ENCODE data around the gene CD93. TPM values are rescaled to one million over a fixed set of nuclear protein-coding genes. Genes with fewer than 3 reads are reported as not detected.

The CD93 gene
- total and polyA plus RNA-seq, 2 of the 8 experiments (the other 6 are each of a cell fraction or from before 2014, with no cell fraction given), result under 0.01 to 0.07 TPM

- TF ChIP-seq CHD7 (IDR thresholded peaks at IDR 0.05; ENCODE audit: insufficient replicate concordance, low read length) (no peak), POLR2AphosphoS5 (IDR thresholded peaks at IDR 0.05; ENCODE audit: low read depth, low read length) (no peak), BACH1 (IDR thresholded peaks at IDR 0.05; ENCODE audit: low read length) (no peak), USF2 (IDR thresholded peaks at IDR 0.05; ENCODE audit: low read length) (no peak)
Measured at GRCh38 chr20:23084282-23084844, 1.8 kb downstream of the CD93 start (continued).

All from H1 (cell line).